Type B pancreatic cell (in vitro differentiated cells): ENCODE measurements around the gene TRANK1. TPM values are rescaled to one million over a fixed set of nuclear protein-coding genes. Genes with fewer than 3 reads are reported as not detected.

Experiments used
- DNase-seq: peaks from one replicate; pipeline ENCODE4 v3.0.0; 2021; ENCODE audit warnings: mixed read lengths; ENCODE audit not compliant: unreplicated experiment; ENCODE audit errors: extremely low spot score
- H3K27ac Mint-ChIP-seq: 2 replicates; pipeline ENCODE4 v1.8.0; 2021; ENCODE audit warnings: mild to moderate bottlenecking, mixed read lengths
- H3K27me3 Mint-ChIP-seq: 2 replicates; pipeline ENCODE4 v1.8.0; 2021; ENCODE audit warnings: mixed read lengths
- H3K36me3 Mint-ChIP-seq: 2 replicates; pipeline ENCODE4 v1.8.0; 2021; ENCODE audit warnings: mixed read lengths
- H3K4me1 Mint-ChIP-seq: one replicate; pipeline ENCODE4 v1.8.0; 2021; ENCODE audit warnings: mixed read lengths; ENCODE audit not compliant: unreplicated experiment
- H3K4me3 Mint-ChIP-seq: 2 replicates; pipeline ENCODE4 v1.8.0; 2021; ENCODE audit warnings: mild to moderate bottlenecking, mixed read lengths
- H3K9me3 Mint-ChIP-seq: 2 replicates; pipeline ENCODE4 v1.8.0; 2021; ENCODE audit warnings: mixed read lengths
- long read RNA-seq: library from polyadenylated mRNA; unstranded; transcript quantifications from one replicate; pipeline ENCODE4 v2.0.0, GENCODE V29; 2020
- total RNA-seq: library from RNA; stranded (reverse); gene quantifications from 2 replicates; pipeline ENCODE4 v1.2.1, GENCODE V29; 2021; ENCODE audit warnings: low replicate concordance
- TF ChIP-seq, protein P1 (sequence below): fragments of 200-600 bp; sonication (generic); conservative IDR thresholded peaks from 2 replicates; pipeline ENCODE4 v1.5.0; 2021; ENCODE audit warnings: antibody characterized with exemption, mild to moderate bottlenecking

The TRANK1 gene
- total RNA-seq: 8.6 and 18.0 TPM in 2 replicates
- long read RNA-seq, partial matches to known transcripts: 2 of 2 reads
- long read RNA-seq, other reads (novel, unspliced or antisense): 0 of 2 reads

DNA sequence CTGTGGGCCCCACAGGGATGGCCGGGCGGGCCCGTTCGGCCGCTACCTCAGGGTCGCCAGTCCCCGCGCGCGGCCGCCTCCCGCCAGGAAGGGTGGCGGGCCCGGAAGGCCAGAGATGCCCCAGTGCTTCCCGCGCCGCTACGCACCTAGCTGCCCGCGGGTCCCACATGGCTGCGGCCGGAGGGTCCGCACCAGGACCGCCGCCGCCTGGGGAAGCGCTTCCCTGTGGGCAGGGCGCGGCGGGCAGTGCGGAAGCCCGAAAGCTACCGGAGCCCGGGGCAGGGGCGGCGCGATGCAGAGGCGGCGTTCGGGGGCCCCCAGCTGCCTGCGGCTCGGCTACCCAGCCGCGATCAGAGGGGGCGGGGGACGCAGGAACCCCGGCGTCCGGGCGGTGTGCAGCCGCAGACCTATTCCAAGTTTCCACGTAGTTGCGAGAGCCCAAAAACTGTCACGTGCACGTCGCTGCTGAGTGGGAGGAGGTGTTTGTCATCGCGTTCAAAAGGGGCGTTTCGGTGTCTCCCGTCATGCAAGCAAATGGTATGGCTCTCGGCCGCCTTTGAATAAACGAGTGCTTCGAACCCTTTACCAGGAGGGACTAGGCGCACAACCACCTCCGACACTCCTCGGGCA lies at the start of gene TRANK1:
TRANK1 (minus strand) TSS at position 414 of the 630 bp plus-strand sequence; CDS start at position 169, 245 bp downstream.
- peaks cover 11% of the 10 kb centered on the region for H3K27me3 Mint-ChIP-seq
- TF ChIP-seq, protein P1, sequence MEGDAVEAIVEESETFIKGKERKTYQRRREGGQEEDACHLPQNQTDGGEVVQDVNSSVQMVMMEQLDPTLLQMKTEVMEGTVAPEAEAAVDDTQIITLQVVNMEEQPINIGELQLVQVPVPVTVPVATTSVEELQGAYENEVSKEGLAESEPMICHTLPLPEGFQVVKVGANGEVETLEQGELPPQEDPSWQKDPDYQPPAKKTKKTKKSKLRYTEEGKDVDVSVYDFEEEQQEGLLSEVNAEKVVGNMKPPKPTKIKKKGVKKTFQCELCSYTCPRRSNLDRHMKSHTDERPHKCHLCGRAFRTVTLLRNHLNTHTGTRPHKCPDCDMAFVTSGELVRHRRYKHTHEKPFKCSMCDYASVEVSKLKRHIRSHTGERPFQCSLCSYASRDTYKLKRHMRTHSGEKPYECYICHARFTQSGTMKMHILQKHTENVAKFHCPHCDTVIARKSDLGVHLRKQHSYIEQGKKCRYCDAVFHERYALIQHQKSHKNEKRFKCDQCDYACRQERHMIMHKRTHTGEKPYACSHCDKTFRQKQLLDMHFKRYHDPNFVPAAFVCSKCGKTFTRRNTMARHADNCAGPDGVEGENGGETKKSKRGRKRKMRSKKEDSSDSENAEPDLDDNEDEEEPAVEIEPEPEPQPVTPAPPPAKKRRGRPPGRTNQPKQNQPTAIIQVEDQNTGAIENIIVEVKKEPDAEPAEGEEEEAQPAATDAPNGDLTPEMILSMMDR: no peak
- H3K4me1 Mint-ChIP-seq: peaks cover 18% of the 10 kb centered on the region
- H3K4me3 Mint-ChIP-seq: peak within 1 kb of the TSS; percentile 86
- H3K36me3 Mint-ChIP-seq: no peaks in the 10 kb centered on the region
- H3K9me3 Mint-ChIP-seq: no peaks in the 10 kb centered on the region
- peak within 1 kb of the TSS; percentile 70 for H3K27ac Mint-ChIP-seq
- no peak for DNase-seq

DNA sequence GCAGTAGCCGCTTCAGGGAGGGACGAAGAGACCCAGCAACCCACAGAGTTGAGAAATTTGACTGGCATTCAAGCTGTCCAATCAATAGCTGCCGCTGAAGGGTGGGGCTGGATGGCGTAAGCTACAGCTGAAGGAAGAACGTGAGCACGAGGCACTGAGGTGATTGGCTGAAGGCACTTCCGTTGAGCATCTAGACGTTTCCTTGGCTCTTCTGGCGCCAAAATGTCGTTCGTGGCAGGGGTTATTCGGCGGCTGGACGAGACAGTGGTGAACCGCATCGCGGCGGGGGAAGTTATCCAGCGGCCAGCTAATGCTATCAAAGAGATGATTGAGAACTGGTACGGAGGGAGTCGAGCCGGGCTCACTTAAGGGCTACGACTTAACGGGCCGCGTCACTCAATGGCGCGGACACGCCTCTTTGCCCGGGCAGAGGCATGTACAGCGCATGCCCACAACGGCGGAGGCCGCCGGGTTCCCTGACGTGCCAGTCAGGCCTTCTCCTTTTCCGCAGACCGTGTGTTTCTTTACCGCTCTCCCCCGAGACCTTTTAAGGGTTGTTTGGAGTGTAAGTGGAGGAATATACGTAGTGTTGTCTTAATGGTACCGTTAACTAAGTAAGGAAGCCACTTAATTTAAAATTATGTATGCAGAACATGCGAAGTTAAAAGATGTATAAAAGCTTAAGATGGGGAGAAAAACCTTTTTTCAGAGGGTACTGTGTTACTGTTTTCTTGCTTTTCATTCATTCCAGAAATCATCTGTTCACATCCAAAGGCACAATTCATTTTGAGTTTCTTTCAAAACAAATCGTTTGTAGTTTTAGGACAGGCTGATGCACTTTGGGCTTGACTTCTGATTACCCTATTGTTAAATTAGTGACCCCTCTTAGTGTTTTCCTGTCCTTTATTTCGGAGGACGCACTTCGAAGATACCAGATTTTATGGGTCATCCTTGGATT lies 48.8 kb upstream of the TRANK1 start, which contains the start of gene MLH1:
MLH1 (plus strand) TSS at position 193 of the 958 bp plus-strand sequence; CDS start at position 223, 30 bp downstream.
- H3K36me3 Mint-ChIP-seq: peaks cover 32% of the 10 kb centered on the region
- peak; percentile 98 for DNase-seq
- H3K27me3 Mint-ChIP-seq: no peaks in the 10 kb centered on the region
- TF ChIP-seq, protein P1: no peak
- no peaks in the 10 kb centered on the region for H3K9me3 Mint-ChIP-seq
- no peak within 1 kb of the TSS for H3K27ac Mint-ChIP-seq
- peaks cover 10% of the 10 kb centered on the region for H3K4me1 Mint-ChIP-seq
- H3K4me3 Mint-ChIP-seq: no peak within 1 kb of the TSS

DNA sequence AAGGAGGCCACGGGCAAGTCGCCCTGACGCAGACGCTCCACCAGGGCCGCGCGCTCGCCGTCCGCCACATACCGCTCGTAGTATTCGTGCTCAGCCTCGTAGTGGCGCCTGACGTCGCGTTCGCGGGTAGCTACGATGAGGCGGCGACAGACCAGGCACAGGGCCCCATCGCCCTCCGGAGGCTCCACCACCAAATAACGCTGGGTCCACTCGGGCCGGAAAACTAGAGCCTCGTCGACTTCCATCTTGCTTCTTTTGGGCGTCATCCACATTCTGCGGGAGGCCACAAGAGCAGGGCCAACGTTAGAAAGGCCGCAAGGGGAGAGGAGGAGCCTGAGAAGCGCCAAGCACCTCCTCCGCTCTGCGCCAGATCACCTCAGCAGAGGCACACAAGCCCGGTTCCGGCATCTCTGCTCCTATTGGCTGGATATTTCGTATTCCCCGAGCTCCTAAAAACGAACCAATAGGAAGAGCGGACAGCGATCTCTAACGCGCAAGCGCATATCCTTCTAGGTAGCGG lies 48.0 kb upstream of the TRANK1 start, which contains the start of gene EPM2AIP1:
EPM2AIP1 (minus strand) TSS at position 326 of the 520 bp plus-strand sequence; CDS start at position 272, 54 bp downstream.
- H3K27ac Mint-ChIP-seq: no peak within 1 kb of the TSS
- no peaks in the 10 kb centered on the region for H3K27me3 Mint-ChIP-seq
- no peak within 1 kb of the TSS for H3K4me3 Mint-ChIP-seq
- DNase-seq: no peak
- TF ChIP-seq, protein P1: peak; percentile 67
- peaks cover 17% of the 10 kb centered on the region for H3K4me1 Mint-ChIP-seq
- no peaks in the 10 kb centered on the region for H3K9me3 Mint-ChIP-seq
- peaks cover 34% of the 10 kb centered on the region for H3K36me3 Mint-ChIP-seq

DNA sequence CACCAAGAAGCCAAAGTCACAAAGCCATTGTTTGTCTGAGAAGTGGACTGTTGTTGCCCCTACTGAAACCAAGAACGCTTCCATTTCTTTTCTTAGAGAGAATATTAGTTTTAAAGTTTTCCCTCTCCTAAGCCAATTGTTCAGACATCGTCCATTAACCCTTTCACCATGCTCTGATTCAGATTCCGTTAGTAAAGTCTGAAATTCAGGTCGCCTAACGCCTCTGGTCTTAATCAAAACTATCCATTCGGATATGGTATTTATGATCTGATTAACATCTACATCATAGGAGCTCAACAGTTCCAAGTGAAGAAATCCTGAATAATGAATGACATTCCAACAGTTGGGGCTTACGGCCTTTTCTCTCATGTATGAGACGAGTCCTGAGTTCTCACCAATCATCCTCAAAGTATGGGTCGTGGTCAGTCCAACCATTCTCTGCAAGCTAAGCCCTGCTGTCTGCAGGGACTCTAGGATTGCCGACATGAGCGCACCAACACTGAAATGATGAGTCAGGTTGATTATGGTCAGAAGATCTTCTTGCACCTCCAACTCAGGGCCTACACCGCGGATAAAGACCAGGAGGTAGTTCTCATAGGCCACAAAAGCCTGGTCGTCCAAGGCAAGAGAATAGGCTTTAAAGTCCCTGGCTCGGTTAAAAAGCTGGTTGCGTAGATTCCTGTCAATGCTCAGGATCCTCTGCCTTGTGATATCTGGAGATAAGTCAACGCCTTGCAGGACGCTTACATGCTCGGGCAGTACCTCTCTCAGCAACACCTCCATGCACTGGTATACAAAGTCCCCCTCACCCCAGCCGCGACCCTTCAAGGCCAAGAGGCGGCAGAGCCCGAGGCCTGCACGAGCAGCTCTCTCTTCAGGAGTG lies 47.3 kb upstream of the TRANK1 start:
- H3K4me1 Mint-ChIP-seq: peaks cover 18% of the 10 kb centered on the region

More for the DNA sequence above, 47.3 kb upstream of the TRANK1 start:
- no peak for DNase-seq
- Mint-ChIP-seq H3K27ac (no peak overlapping the region), H3K4me3 (no peak overlapping the region), H3K36me3 (peaks cover 33% of the 10 kb centered on the region), H3K9me3 (no peaks in the 10 kb centered on the region), H3K27me3 (no peaks in the 10 kb centered on the region)
- TF ChIP-seq, protein P1: no peak
